ENCODE measurements around the gene DNAJC25. TPM values are rescaled to one million over a fixed set of nuclear protein-coding genes. Genes with fewer than 3 reads are reported as not detected.
A peak's percentile ranks its signal among the peaks of the same experiment; 100 is the strongest.
"Not testable (repeated sequence)": the region's sequence is repeated elsewhere in the genome, so short reads cannot be mapped to it uniquely, and the experiment has no call there.

DNAJC25 gene
- total RNA-seq, 1 experiment from 2014 or later: 14.2 TPM

DNA sequence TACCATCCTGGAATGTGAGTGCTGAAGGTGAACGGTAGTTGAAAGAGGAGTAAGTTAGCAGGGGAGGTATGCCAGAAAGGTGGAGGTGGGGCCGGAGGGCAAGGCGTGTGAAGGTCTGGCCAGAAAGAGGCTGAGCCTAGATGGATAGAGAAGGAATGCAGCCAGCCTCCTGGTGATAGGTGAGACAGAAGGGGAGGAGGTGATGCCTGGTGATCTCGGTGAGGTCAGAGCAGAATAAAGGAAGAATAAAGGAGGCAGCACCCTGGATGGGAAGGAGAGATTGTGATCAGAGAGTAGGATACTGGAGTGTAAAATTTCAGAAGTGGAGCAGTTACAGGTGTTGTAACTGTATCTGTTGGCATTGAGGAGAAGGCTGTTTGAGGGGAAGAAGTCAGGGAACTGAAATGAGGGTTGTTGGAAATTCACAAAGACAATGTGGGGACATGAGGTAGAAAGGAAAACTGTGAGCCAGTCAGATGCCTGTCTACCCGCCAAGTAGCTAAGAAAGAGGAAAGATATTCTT is 32.2 kb downstream of the DNAJC25 start:
- DNase-seq (ENCODE audit: low read depth): no peak

DNA sequence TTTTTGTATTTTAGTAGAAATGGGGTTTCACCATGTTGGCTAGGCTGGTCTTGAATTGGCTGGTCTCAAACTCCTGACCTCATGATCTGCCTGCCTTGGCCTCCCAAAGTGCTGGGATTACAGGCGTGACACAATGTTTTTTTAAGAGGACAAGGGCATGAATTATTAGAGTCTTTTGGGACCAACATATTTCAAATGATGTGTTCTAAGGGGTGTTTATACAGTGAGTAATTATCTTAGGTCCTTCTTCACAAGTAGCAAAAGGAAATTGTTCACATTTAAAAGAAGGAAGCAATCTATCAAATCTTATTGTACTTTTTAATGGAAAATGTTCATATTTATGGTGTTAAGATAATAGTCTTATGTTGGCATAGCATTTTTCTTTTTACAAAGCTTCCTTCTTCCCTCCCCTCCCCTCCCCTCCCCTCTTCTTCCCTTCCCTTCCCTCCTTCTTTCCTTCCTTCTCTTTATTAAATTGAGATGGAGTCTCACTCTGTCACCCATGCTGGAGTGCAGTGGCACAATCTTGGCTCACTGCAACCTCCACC is 37.0 kb downstream of the DNAJC25 start:
- no peak for DNase-seq (ENCODE audit: low read depth)

DNA sequence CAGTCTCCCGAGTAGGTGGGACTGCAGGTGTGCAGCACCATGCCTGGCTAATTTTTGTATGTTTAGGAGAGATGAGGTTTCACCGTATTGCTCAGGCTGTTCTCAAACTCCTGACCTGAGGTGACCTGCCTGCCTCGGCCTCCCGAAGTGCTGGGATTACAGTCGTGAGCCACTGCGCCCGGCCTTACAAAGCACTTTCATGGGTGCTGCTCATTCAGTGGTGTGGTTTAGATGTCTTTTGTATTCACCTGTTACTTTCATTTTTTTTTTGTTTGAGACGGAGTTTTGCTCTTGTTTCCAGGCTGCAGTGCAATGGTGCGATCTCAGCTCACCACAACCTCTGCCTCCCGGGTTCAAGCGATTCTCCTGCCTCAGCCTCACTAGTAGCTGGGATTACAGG is 37.5 kb downstream of the DNAJC25 start:
- not testable (repeated sequence) for DNase-seq (ENCODE audit: low read depth)

DNA sequence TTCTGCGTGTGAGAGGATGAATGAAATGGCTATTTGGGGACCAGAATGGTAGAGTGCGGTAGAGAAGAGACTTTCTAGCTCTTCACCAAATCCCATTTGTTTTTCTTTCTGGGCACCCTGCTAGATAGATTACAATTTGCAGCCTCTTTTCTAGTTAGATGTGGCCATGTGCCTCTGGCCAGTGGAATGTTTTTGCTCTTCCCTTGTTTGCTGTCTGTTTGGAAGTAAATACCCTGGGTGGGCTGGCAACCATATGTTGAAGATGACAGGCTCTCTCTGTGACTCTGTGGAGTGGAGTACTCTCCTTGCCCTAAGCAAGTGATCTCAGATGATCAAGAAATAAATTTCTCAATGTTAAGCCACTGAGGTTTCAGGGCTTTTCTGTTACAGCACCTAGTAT is 43.2 kb downstream of the DNAJC25 start:
- no peak for DNase-seq (ENCODE audit: low read depth)

DNA sequence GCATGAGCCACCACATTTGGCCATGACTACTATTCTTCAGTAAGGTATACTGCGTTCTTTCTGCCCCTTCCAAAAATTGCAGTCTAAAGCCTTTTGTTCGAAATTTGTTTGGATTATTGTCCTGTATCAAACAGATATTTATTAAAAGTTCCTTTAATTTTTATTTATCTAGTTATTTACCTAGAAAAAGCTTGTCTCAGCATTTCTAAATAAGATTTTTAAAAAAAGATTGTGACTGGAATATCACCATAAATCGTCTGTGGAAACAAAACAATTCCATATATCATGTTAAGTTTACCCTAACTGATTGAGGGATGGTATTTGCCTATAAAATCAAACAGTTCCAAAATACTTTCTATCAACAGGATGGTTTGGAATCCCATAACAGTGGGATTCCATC is 45.0 kb downstream of the DNAJC25 start:
- no peak for DNase-seq (ENCODE audit: low read depth)

GRCh38 chr9:111678293-111678692 is 47.2 kb downstream of the DNAJC25 start:
- no peak for DNase-seq (ENCODE audit: low read depth)

GRCh38 chr9:111679199-111679598 is 48.1 kb downstream of the DNAJC25 start:
- no peak for DNase-seq (ENCODE audit: low read depth)

DNA sequence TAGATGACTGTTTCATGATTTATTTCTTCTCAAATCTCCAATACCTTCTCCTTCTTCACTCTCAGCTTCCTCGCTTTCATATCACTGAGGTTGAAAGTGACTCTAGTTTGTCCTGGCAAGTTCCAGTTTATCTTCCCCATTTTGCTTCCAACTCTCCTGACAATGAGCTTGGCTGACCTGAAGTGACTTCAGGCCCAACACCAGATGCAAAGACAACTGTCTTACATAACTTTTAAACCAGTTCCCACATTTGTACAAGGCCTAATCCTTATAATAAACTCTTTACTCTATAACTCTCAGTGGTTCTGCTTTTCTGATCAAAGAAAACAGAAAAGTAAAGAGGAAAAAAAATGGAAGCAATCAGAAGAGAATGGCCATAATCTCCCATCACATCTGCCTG is 52.3 kb downstream of the DNAJC25 start:
- no peak for DNase-seq (ENCODE audit: low read depth)

GRCh38 chr9:111691672-111692329 is 60.7 kb downstream of the DNAJC25 start:
- peak; percentile 55 for DNase-seq (ENCODE audit: low read depth)

DNA sequence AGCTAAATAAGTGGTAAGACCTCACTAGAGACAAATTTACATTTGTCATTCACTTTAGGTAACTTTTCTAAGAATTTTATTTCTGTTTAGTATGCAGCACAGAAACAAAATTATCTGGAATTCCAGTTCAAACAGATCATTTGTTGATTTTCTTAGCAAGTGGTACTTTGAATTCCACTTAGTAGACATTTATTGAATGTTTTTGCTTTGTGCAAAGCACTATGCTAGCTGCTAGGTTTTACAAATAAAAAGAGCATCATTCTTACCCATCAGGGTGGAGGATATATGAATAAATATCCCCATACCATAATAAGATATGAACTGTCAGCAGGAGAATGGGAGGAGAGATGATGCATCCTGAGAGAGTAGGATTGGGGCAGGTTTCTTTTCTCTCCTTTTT is 65.7 kb downstream of the DNAJC25 start:
- no peak for DNase-seq (ENCODE audit: low read depth)

GRCh38 chr9:111700776-111701175 is 69.6 kb downstream of the DNAJC25 start:
- no peak for DNase-seq (ENCODE audit: low read depth)

Other genes with a start within 250 kb of the DNAJC25 start
- gene ECPAS, start 147.0 kb upstream of the DNAJC25 start, total RNA-seq (2014; rRNA removed; shearing (Covaris generic)): 49.6 and 63.3 TPM in 2 replicates
- 0.59 and 2.4 TPM in 2 replicates for gene ZNF483, start 106.2 kb upstream of the DNAJC25 start, total RNA-seq (2014; rRNA removed; shearing (Covaris generic))
- 102 and 111 TPM in 2 replicates for gene PTGR1, start 31.7 kb upstream of the DNAJC25 start, total RNA-seq (2014; rRNA removed; shearing (Covaris generic))
- gene GNG10, start 30.3 kb downstream of the DNAJC25 start, total RNA-seq (2014; rRNA removed; shearing (Covaris generic)): 139 and 156 TPM in 2 replicates
- gene SHOC1, start 163.6 kb downstream of the DNAJC25 start, total RNA-seq (2014; rRNA removed; shearing (Covaris generic)): 0.02 and 0.10 TPM in 2 replicates

Data from M059J (cell line).